MCF 10A (cell line): ENCODE data around the gene OAF. TPM values are rescaled to one million over a fixed set of nuclear protein-coding genes. Genes with fewer than 3 reads are reported as not detected.

Experiments used
- BruUV-seq: library from RNA; stranded (reverse); fragments of 400-500 nt; replicated peaks from 2 replicates; lab custom pipeline; 2021; lab: Mats Ljungman, UMichigan
- CTCF ChIA-PET: fragments of 300-600 bp; sonication (Branson Sonifier 250); formaldehyde crosslinking; extraction: SDS; loops from one replicate; lab custom pipeline; 2021; ENCODE audit warnings: antibody characterized with exemption, inconsistent platforms; lab: Yijun Ruan, JAX
- POLR2A ChIA-PET: fragments of 300-600, 350-650 bp; sonication (Branson Sonifier 250); formaldehyde crosslinking; extraction: SDS; loops from one replicate; lab custom pipeline; 2020; ENCODE audit warnings: antibody characterized with exemption, inconsistent platforms; lab: Yijun Ruan, JAX
- DNase-seq: peaks from one replicate; pipeline ENCODE4 v3.0.0-alpha.2; 2018; ENCODE audit not compliant: unreplicated experiment
- H3K27ac Mint-ChIP-seq: one replicate; pipeline ENCODE4 v1.8.0; 2022; ENCODE audit warnings: mild to moderate bottlenecking, low read depth, mixed read lengths; ENCODE audit not compliant: unreplicated experiment
- H3K27me3 Mint-ChIP-seq: one replicate; pipeline ENCODE4 v1.8.0; 2022; ENCODE audit warnings: mixed read lengths; ENCODE audit not compliant: insufficient read depth, unreplicated experiment
- H3K36me3 Mint-ChIP-seq: one replicate; pipeline ENCODE4 v1.8.0; 2022; ENCODE audit warnings: mild to moderate bottlenecking, moderate library complexity, mixed read lengths; ENCODE audit not compliant: insufficient read depth, unreplicated experiment
- H3K4me1 Mint-ChIP-seq: one replicate; pipeline ENCODE4 v1.8.0; 2022; ENCODE audit warnings: mixed read lengths; ENCODE audit not compliant: insufficient read depth, unreplicated experiment
- H3K4me3 Mint-ChIP-seq: one replicate; pipeline ENCODE4 v1.8.0; 2022; ENCODE audit warnings: mild to moderate bottlenecking, moderate library complexity, mixed read lengths; ENCODE audit not compliant: unreplicated experiment
- H3K9me3 Mint-ChIP-seq: one replicate; pipeline ENCODE4 v1.8.0; 2022; ENCODE audit warnings: mixed read lengths; ENCODE audit not compliant: unreplicated experiment
- CTCF ChIP-seq: fragments of 200-600 bp; IDR thresholded peaks from one replicate; pipeline ENCODE4 v1.8.0; 2022; ENCODE audit warnings: antibody characterized with exemption, mild to moderate bottlenecking; ENCODE audit not compliant: unreplicated experiment
- intact Hi-C: fragments of 100-400 bp; cut with micrococcal nuclease; formaldehyde crosslinking; loops from 2 replicates; pipeline ENCODE4 v1.14.1; 2022
- total RNA-seq: library from RNA; stranded (reverse); gene quantifications from 2 replicates; pipeline ENCODE4 v1.2.3, GENCODE V29; 2022

The OAF gene
- total RNA-seq, 1 experiment from 2014 or later = 21.6 TPM

GRCh38 chr11:120229451-120230424 lies 18.9 kb downstream of the OAF start:
- Mint-ChIP-seq H3K27me3 (peaks cover 11% of the 10 kb centered on the region), H3K4me1 (no peaks in the 10 kb centered on the region), H3K4me3 (no peak overlapping the region), H3K36me3 (no peaks in the 10 kb centered on the region), H3K9me3 (no peaks in the 10 kb centered on the region), H3K27ac (no peak overlapping the region)
- BruUV-seq = TSS peak; percentile 64
- intact Hi-C loops = loop anchor here (1.0 kb wide), 1 partner anchor 57 kb away; no protein-coding TSS in a partner anchor
- CTCF ChIA-PET = interaction anchor here (0.6 to 22.1 kb wide), 30 partner anchors 10 to 501 kb away, joined by 3 to 526 read pairs (median 4); partner anchors contain the start of gene NECTIN1
- POLR2A ChIA-PET = interaction anchor here (1.1 to 1.2 kb wide), 2 partner anchors 58 to 69 kb away, joined by 3 to 4 read pairs; no protein-coding TSS in a partner anchor
- DNase-seq = no peak
- peak; percentile 61 for TF ChIP-seq CTCF

GRCh38 chr11:120230433-120231071 lies 19.7 kb downstream of the OAF start:
- Mint-ChIP-seq H3K9me3 (no peaks in the 10 kb centered on the region), H3K4me3 (no peak overlapping the region), H3K27me3 (peaks cover 13% of the 10 kb centered on the region), H3K4me1 (no peaks in the 10 kb centered on the region), H3K27ac (no peak overlapping the region), H3K36me3 (no peaks in the 10 kb centered on the region)
- ChIA-PET CTCF (interaction anchor here (0.5 to 22.1 kb wide), 17 partner anchors 11 to 477 kb away, joined by 3 to 526 read pairs (median 5); no protein-coding TSS in a partner anchor), POLR2A (interaction anchor here (1.2 kb wide), 1 partner anchor 68 kb away, joined by 3 read pairs; no protein-coding TSS in a partner anchor)
- no peak for DNase-seq
- no TSS peak for BruUV-seq
- no peak for TF ChIP-seq CTCF
- intact Hi-C loops = no loop called here

DNA sequence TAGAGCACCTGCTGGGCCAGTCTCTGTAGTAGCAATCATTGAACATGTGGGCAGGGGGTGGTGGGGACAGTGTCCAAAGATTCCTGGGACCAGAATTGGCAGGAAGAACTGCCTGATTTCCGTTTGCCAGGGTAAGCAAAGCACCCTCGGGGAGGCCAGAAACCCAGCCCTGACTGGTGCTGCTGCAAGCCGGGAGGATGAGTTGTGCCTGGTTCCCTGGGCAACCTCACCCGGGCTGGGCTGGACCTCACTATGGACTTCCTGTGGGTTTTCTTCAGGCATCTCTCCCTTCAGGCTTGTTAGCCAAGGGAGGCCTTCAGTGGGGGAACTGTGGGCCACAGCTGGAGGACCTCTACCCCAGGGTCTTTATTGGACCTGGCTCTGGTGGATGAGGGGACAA lies 21.1 kb downstream of the OAF start:
- POLR2A ChIA-PET = no interaction called here
- CTCF ChIA-PET = interaction anchor here (0.6 to 22.1 kb wide), 6 partner anchors 21 to 145 kb away, joined by 3 to 526 read pairs (median 11); no protein-coding TSS in a partner anchor
- Mint-ChIP-seq H3K27ac (no peak overlapping the region), H3K4me3 (no peak overlapping the region), H3K27me3 (peaks cover 13% of the 10 kb centered on the region), H3K36me3 (no peaks in the 10 kb centered on the region), H3K9me3 (no peaks in the 10 kb centered on the region), H3K4me1 (no peaks in the 10 kb centered on the region)
- BruUV-seq = no TSS peak
- DNase-seq = no peak
- intact Hi-C loops = no loop called here
- TF ChIP-seq CTCF = no peak
